IMR-90 (cell line): ENCODE measurements around the gene SUPV3L1. TPM values are rescaled to one million over a fixed set of nuclear protein-coding genes. Genes with fewer than 3 reads are reported as not detected.
A peak's percentile ranks its signal among the peaks of the same experiment; 100 is the strongest.

Source experiments
- ATAC-seq: fragments of 200-7000 bp; cut with Tn5 transposase; 2 replicates; pipeline ENCODE4 v1.9.1; 2020; ENCODE audit warnings: low read depth, mild to moderate bottlenecking, moderate library complexity
- BruUV-seq: library from RNA; stranded (reverse); fragments of 400-500 nt; replicated peaks from 2 replicates; lab custom pipeline; 2021; lab: Mats Ljungman, UMichigan
- CTCF ChIA-PET: fragments of 300-600 bp; formaldehyde crosslinking; extraction: SDS; loops from one replicate; lab custom pipeline; 2021; ENCODE audit warnings: antibody characterized with exemption; lab: Yijun Ruan, JAX
- POLR2A ChIA-PET: fragments of 300-600 bp; sonication (Branson Sonifier 250); formaldehyde crosslinking; loops from one replicate; lab custom pipeline; 2022; ENCODE audit warnings: antibody characterized with exemption; ENCODE audit not compliant: unreplicated experiment; lab: Charles Lee
- DNase-seq: peaks from one replicate; pipeline ENCODE4 v3.0.0; 2013
- H2AFZ ChIP-seq: replicated peaks from 2 replicates; pipeline ENCODE3; 2013; ENCODE audit warnings: low read length, mild to moderate bottlenecking; ENCODE audit not compliant: poor library complexity
- H2AK5ac ChIP-seq: 2 replicates; pipeline ENCODE4 v1.6.1; 2013; ENCODE audit warnings: low read depth, low read length, inconsistent platforms
- H2AK9ac ChIP-seq: replicated peaks from 2 replicates; pipeline ENCODE3; 2013; ENCODE audit warnings: mild to moderate bottlenecking, low read depth, low read length, moderate library complexity; ENCODE audit not compliant: poor library complexity
- H2BK120ac ChIP-seq: 2 replicates; pipeline ENCODE4 v1.6.1; 2013; ENCODE audit warnings: low read depth, low read length, inconsistent platforms
- H2BK15ac ChIP-seq: 3 replicates; pipeline ENCODE4 v1.6.1; 2013; ENCODE audit warnings: low read depth, low read length, inconsistent platforms
- H2BK20ac ChIP-seq: 2 replicates; pipeline ENCODE4 v1.6.1; 2013; ENCODE audit warnings: low read depth, mild to moderate bottlenecking, inconsistent platforms, low read length, moderate library complexity
- H2BK5ac ChIP-seq: 2 replicates; pipeline ENCODE4 v1.6.1; 2013; ENCODE audit warnings: mild to moderate bottlenecking, low read depth, low read length, inconsistent platforms; ENCODE audit not compliant: poor library complexity, severe bottlenecking
- H3K14ac ChIP-seq: replicated peaks from 2 replicates; pipeline ENCODE4 v1.6.1; 2013; ENCODE audit warnings: low read depth, low read length, inconsistent platforms
- H3K18ac ChIP-seq: 2 replicates; pipeline ENCODE4 v1.6.1; 2013; ENCODE audit warnings: low read depth, low read length, control low read depth
- H3K23ac ChIP-seq: 2 replicates; pipeline ENCODE4 v1.6.1; 2013; ENCODE audit warnings: low read depth, low read length, inconsistent platforms
- H3K27ac ChIP-seq: 2 replicates; pipeline ENCODE4 v1.5.1; 2013; ENCODE audit warnings: mild to moderate bottlenecking, control low read depth, low read length; ENCODE audit not compliant: insufficient read depth
- H3K27me3 ChIP-seq: 2 replicates; pipeline ENCODE4 v1.6.1; 2013; ENCODE audit warnings: low read length; ENCODE audit not compliant: control insufficient read depth, insufficient read depth
- H3K36me3 ChIP-seq: 2 replicates; pipeline ENCODE4 v1.6.1; 2013; ENCODE audit warnings: low read length, mixed read lengths; ENCODE audit not compliant: control insufficient read depth, insufficient read depth
- H3K4ac ChIP-seq: 2 replicates; pipeline ENCODE4 v1.6.1; 2013; ENCODE audit warnings: low read depth, low read length, inconsistent platforms
- H3K4me1 ChIP-seq: 2 replicates; pipeline ENCODE4 v1.6.1; 2013; ENCODE audit warnings: low read length, mixed read lengths; ENCODE audit not compliant: control insufficient read depth, insufficient read depth
- H3K4me2 ChIP-seq: 2 replicates; pipeline ENCODE4 v1.6.1; 2013; ENCODE audit warnings: low read depth, mild to moderate bottlenecking, control low read depth, low read length, moderate library complexity
- H3K4me3 ChIP-seq: 2 replicates; pipeline ENCODE4 v1.5.1; 2013; ENCODE audit warnings: low read depth, mild to moderate bottlenecking, control low read depth, low read length, moderate library complexity; ENCODE audit not compliant: insufficient read depth
- H3K56ac ChIP-seq: 2 replicates; pipeline ENCODE4 v1.6.1; 2013; ENCODE audit warnings: low read length, inconsistent platforms; ENCODE audit not compliant: insufficient read depth; ENCODE audit errors: extremely low read depth
- H3K79me1 ChIP-seq, 2 experiments: 2 replicates each; pipeline ENCODE4 v1.6.1; 2013; ENCODE audit warnings: low read length in 2 of 2, inconsistent platforms in 1 of 2, low read depth in 1 of 2
- H3K9ac ChIP-seq: 2 replicates; pipeline ENCODE4 v1.6.1; 2013; ENCODE audit warnings: low read depth, low read length, control low read depth
- H3K9me1 ChIP-seq: 2 replicates; pipeline ENCODE4 v1.6.1; 2013; ENCODE audit warnings: low read length, inconsistent platforms; ENCODE audit not compliant: insufficient read depth
- H3K9me3 ChIP-seq: 2 replicates; pipeline ENCODE4 v1.6.1; 2013; ENCODE audit warnings: low read length; ENCODE audit not compliant: control insufficient read depth, insufficient read depth
- H4K20me1 ChIP-seq: 2 replicates; pipeline ENCODE4 v1.6.1; 2013; ENCODE audit warnings: low read length, inconsistent platforms; ENCODE audit not compliant: insufficient read depth
- H4K5ac ChIP-seq: 2 replicates; pipeline ENCODE4 v1.6.1; 2013; ENCODE audit warnings: mild to moderate bottlenecking, low read depth, low read length, control low read depth
- H4K8ac ChIP-seq, 2 experiments: 2 replicates each; pipeline ENCODE4 v1.6.1; 2013; ENCODE audit warnings: low read depth in 2 of 2, low read length in 2 of 2, control low read depth in 1 of 2, inconsistent platforms in 1 of 2
- H4K91ac ChIP-seq: 2 replicates; pipeline ENCODE4 v1.6.1; 2013; ENCODE audit warnings: low read depth, low read length, inconsistent platforms; ENCODE audit not compliant: insufficient read depth
- CTCF ChIP-seq: conservative IDR thresholded peaks from 2 replicates; pipeline ENCODE4 v1.5.1; 2012; ENCODE audit warnings: mild to moderate bottlenecking, low read depth, low read length, improper control_type of control experiment
- ELK1 ChIP-seq: fragments of 150-350 bp; IDR thresholded peaks from 2 replicates; pipeline ENCODE4 v1.6.1; 2016; ENCODE audit warnings: low read depth, mild to moderate bottlenecking, low read length, moderate library complexity, borderline replicate concordance
- MAFK ChIP-seq: IDR thresholded peaks from 2 replicates; pipeline ENCODE4 v1.6.1; 2012; ENCODE audit warnings: low read depth, low read length, improper control_type of control experiment
- MAZ ChIP-seq: IDR thresholded peaks from 2 replicates; pipeline ENCODE4 v1.6.1; 2012; ENCODE audit warnings: low read depth, mild to moderate bottlenecking, low read length, improper control_type of control experiment, moderate library complexity, borderline replicate concordance
- RCOR1 ChIP-seq: IDR thresholded peaks from 2 replicates; pipeline ENCODE4 v1.6.1; 2012; ENCODE audit warnings: mild to moderate bottlenecking, low read length, improper control_type of control experiment; ENCODE audit not compliant: insufficient replicate concordance
- SMC3 ChIP-seq: fragments of 150-350 bp; IDR thresholded peaks from 2 replicates; pipeline ENCODE4 v1.6.1; 2016; ENCODE audit warnings: low read depth, mild to moderate bottlenecking, antibody characterized with exemption, low read length, moderate library complexity
- WGBS, 2 experiments: methylation state at CpG; one replicate each; pipeline versions ENCODE4 v1.1.5 to v1.1.7; 2013; ENCODE audit warnings: missing lambda C conversion rate in 2 of 2; ENCODE audit not compliant: insufficient read length in 1 of 2; ENCODE audit errors: extremely low coverage in 2 of 2; 5-methylcytosine and 5-hydroxymethylcytosine counted together
- dilution Hi-C: fragments of 300-500 bp; cut with HindIII; formaldehyde crosslinking; loops from one replicate; pipeline ENCODE4 v1.14.3; 2018; ENCODE audit warnings: low sequenced_read_pairs; ENCODE audit not compliant: unreplicated experiment
- in situ Hi-C: fragments of 300-500 bp; cut with MboI; formaldehyde crosslinking; loops from 3 replicates; pipeline ENCODE4 v1.14.3; 2019; ENCODE audit warnings: low sequenced_read_pairs, inconsistent platforms, mixed read lengths
- intact Hi-C: fragments of 100-400 bp; cut with micrococcal nuclease; formaldehyde crosslinking; loops from 2 replicates; pipeline ENCODE4 v1.10.0; 2022
- polyA plus RNA-seq, 3 experiments: library from polyadenylated mRNA; depleted of rRNA; stranded (reverse); fragments of >200 nt; gene quantifications; 2 replicates each; pipeline ENCODE4 v1.2.3, GENCODE V29; 2012; ENCODE audit warnings: low replicate concordance in 1 of 3
- total RNA-seq: library from RNA; depleted of rRNA; stranded (reverse); fragments of >200 nt; gene quantifications from 2 replicates; pipeline ENCODE4 v1.2.3, GENCODE V29; 2012

Gene SUPV3L1
- total and polyA plus RNA-seq, 2 of the 4 experiments (the other 2 are of a cell fraction): 24.4 to 26.5 TPM

DNA sequence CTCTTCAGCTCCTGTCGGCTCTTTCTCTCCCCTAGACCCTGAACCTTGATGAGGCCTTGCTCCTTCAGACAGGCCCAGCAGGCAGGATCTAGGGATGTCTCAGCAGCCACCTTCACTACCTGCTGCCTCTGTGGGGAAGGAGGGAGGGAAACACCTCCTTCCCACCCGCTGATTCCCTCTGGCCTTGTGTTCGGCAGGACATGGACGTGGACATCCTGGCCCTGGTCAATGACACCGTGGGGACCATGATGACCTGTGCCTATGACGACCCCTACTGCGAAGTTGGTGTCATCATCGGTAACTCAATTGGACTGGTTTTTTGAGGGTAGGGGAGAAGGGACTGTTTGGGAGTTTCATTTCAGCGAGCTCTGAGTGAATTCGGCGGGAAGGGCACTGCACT lies 60.4 kb downstream of the SUPV3L1 start:
- Histone ChIP-seq H2BK120ac (no peak overlapping the region), H3K9ac (no peak overlapping the region), H3K4ac (no peak overlapping the region), H2AK5ac (peak overlapping the region; percentile 52; the same call in 1 of the 2 replicates), H4K5ac (no peak overlapping the region), H2AK9ac (no peak overlapping the region), H3K23ac (no peak overlapping the region), H3K27ac (no peak overlapping the region), H3K14ac (no peak overlapping the region), H3K36me3 (no peaks in the 10 kb centered on the region), H2BK15ac (no peak overlapping the region), H4K8ac (no peak overlapping the region), H2AFZ (peak overlapping the region; percentile 14), H3K4me3 (no peak overlapping the region), H4K20me1 (no peaks in the 10 kb centered on the region), H2BK5ac (no peak overlapping the region), H4K91ac (no peak overlapping the region), H3K18ac (no peak overlapping the region), H3K56ac (no peak overlapping the region), H2BK20ac (no peak overlapping the region), H3K9me1 (no peaks in the 10 kb centered on the region), H3K9me3 (no peaks in the 10 kb centered on the region), H3K4me2 (no peak overlapping the region), H3K27me3 (peaks cover 8% of the 10 kb centered on the region), H3K79me1 (no peaks in the 10 kb centered on the region), H3K4me1 (no peaks in the 10 kb centered on the region)
- 93% methylated on average over 7 of the region's 11 CpGs; no CpG with 5 or more reads in 1 of the 2 experiments for WGBS, 2 experiments
- no TSS peak for BruUV-seq
- intact Hi-C loops: no loop called here
- ATAC-seq (no peak), DNase-seq (no peak)
- TF ChIP-seq SMC3: no peak
- TF ChIP-seq CTCF: no peak
- TF ChIP-seq RCOR1: no peak
- no peak for TF ChIP-seq MAFK
- TF ChIP-seq MAZ: no peak
- no peak for TF ChIP-seq ELK1
- ChIA-PET POLR2A (no interaction called here), CTCF (interaction anchor here (1.0 kb wide), 1 partner anchor 143 kb away, joined by 9 read pairs; no protein-coding TSS in a partner anchor)
- in situ Hi-C loops: no loop called here
- dilution Hi-C loops: no loop called here
